ENCODE results near the gene DBX2.
"Not testable (repeated sequence)": the region's sequence is repeated elsewhere in the genome, so short reads cannot be mapped to it uniquely, and the experiment has no call there.

DBX2 gene

GRCh38 chr12:45050751-45051571, at the start of gene DBX2:
DBX2 (minus strand) TSS chr12:45051099; CDS start chr12:45050927, 172 bp downstream.
- DNase-seq = no peak

DNA sequence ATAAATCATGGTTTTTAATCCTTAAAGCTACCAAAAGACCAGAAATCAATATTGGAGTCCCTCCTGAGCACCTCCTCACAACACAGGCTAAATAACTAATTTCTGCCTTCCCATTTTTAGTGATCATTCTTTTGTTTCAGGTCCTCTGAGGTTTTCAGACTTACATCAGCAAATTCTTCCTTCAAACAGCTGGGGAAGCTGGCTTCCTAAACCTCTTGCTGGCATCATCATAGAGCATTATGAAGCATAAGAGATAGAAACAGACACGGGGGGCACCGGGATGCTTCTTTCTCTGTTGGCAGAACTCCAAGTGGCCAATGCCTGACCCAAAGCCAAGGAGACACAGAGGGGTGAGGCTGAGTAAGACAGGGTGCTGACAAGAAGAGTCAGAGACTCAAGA, 47.9 kb upstream of the DBX2 start:
- DNase-seq = no peak

- DNase-seq = not testable (repeated sequence)
These were observed 44.5 kb upstream of the DBX2 start for GRCh38 chr12:45095417-45095816.

DNA sequence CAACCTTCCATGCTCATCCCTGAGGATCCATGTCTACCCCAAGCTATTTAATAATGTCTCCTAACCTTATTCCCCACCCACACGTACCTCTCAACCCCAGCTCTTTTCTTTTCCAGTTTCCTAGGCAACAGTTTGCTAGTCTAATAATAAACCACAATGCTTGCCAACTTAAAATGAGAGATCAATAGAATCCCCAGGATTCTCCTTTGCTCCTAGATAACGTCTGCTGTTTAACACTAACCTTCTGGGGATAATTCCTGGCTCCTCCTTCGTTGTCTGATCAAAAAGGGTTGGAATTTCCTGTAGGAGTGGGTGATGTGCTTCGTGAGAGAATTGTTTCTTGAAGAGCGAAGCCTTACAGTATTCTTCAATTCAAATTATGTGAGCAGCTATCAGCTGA, 42.2 kb upstream of the DBX2 start:
- DNase-seq = no peak

- DNase-seq = no peak
These were observed 38.6 kb upstream of the DBX2 start for GRCh38 chr12:45089411-45090075.

GRCh38 chr12:45088608-45089007, 37.7 kb upstream of the DBX2 start:
- no peak for DNase-seq

DNA sequence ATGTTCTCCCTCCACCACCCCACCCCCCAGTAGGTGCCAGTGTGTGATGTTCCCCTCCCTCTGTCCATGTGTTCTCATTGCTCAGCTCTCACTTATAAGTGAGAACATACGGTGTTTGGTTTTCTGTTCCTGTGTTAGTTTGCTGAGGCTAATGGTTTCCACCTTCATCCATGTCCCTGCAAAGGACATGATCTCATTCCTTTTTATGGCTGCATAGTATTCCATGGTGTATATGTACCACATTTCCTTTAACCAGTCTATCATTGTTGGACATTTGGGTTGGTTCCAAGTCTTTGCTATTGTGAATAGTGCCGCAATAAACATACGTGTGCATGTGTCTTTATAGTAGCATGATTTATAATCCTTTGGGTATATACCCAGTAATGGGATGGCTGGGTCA, 33.3 kb upstream of the DBX2 start:
- DNase-seq = not testable (repeated sequence)

GRCh38 chr12:45077251-45077650, 26.4 kb upstream of the DBX2 start:
- DNase-seq = no peak

DNA sequence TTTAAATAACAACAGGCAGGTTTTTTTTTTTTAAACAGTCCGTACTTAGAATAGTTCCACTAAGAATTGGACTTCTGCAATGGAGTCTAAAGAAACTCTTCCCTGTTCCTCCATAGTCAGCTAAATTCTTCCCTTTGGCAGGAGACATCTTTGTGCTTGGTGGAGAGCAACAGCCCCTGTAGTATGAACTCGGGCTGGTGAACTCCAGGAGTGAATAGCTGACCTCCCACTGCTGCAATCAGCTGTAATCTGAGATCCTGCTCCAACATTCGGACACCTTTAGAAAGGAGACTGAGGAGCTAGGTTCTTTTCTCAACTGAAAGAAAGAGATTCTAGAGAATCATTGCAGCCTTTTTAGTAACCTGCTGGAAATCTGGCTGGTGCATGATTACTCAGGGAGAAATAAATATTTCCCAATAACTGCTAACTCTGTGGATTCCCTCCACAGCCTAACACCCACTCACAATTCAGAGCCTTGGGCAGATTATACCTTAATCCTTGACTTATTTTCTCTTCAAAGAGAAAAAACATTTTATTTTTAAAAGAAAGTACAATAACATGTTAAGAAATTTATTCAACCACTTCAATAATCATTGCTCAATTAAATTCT, 25.6 kb upstream of the DBX2 start:
- no peak for DNase-seq

DNA sequence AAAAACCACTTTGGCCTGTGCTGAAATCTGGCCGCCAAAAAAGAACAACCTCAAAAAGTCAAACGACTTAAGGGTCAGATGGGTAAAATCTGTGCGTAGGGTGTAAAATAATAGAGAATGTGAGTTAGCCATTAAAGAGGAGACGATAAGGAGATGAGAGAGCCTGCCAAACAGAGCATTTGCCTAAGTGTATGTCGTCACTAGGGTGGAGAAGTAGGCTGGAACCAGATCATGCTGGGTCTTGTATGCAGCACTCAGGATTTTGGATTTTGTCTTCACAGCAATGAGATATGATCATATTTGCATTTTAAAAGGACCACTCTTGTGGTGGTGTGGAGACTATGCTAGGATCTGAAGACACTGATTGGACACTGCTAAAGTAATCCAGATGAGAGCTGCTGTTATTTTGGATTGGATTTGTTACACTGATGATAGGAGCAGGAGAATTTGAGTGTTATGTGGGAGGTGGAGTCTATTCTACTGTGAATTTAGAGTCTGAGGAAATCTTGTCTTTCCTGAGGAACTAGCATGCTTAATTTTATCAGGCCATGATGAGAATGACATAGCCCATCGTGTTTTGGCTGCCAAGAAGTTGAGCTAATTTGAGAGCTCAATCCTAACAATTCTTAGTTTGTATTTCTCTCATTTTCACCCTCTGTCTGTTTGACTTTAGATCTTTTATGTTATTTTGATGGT, 24.8 kb upstream of the DBX2 start:
- DNase-seq = no peak

- no peak for DNase-seq
These were observed 14.3 kb upstream of the DBX2 start for GRCh38 chr12:45065125-45065626.

- DNase-seq = no peak
These were observed 10.1 kb upstream of the DBX2 start for GRCh38 chr12:45060976-45061375.

GRCh38 chr12:45051572-45052125, 750 bp upstream of the DBX2 start:
- DNase-seq = no peak

DNA sequence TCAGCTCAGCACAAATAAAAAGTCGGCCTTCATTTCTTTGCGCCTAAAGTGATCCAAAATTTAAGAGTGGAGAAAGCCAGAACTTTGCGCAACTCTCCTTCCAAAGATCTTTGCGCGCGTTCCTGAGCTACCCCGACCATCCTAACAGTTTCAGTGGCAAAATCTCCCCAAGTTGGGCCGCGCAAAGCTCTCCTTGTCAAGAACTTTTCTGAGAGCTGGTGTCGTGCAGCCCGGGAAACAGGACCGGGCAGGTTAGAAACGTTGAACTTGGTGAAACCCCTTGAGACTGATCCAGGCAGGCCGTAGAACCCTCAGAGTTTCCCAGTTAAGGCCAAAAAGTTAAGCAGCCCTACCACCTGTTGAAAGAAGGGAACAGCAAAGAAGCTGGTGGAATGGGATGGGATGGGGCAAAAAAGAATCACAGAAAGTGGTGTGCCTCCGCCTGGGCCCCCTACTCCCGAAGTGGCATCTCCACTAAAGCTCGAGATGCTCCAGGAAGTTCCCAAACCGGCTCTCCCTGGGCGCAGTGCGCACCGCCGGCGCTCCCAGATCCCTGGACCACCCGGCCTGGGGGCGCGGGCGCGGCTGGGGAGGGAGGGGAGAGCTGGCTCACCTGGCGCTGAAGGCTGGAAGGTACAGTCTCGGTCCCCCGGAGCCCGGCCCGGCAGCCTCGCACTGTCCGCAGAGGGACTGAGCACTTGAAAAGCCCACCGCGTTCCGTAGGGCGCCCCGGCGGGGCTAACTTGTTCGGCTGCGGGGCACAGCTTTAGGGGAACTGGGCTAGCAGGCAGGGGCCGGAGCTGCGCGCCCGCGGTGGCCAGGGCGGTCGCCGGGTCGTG, 768 bp downstream of the DBX2 start:
- no peak for DNase-seq

- DNase-seq = no peak
These were observed 8.3 kb downstream of the DBX2 start for GRCh38 chr12:45042599-45042998.

DNA sequence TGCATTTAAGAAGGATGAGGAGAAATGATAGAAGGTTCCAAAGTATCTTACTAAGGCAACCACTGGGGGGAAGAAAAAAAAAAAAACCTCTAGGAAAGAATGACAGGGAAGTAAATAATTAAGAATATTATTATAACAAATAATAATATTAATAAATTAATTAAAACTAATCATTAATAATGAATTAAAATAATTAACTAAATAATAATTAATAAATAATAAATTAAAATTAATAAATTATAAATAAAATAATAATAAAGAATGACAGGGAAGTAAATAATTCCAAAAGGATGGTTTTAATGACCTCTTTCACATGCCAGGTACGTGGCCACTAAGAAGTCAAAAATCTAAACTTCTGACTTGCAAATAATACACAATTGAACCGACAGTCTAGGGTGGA, 9.9 kb downstream of the DBX2 start:
- DNase-seq = no peak

DNA sequence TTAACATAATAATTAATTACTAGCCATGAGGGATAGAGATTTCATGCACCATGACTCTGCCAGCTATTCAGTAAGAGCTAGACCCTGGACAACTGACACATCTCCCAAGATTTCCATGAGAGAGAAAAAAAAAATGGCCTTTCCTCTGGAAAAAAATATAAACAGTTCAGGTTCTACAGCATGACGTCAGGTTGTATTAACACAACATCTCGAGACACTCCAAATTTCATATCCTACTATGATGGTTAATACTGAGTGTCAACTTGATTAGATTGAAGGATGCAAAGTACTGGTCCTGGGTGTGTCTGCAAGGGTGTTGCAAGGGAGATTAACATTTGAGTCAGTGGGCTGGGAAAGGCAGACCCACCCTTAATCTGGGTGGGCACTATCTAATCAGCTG, 11.1 kb downstream of the DBX2 start:
- DNase-seq = no peak

DNA sequence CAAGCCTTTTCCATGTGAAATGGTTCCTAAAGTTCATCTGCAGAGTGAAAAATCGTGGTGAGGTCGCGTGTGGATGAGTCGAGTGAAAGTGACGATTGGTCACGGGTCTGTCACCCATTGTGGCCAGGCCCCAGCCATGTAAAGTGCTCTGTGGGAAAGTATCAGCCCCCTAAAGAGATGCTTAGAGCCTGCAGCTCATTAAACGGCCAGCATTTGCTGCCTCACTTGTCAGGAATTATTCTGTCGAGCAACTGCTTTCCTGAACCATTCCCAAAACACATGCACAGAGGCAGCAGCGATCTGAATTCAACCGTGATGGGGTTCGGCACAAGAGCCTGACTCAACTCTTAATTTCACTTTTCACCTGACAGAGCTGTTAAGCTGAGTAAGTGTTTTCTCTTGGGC, 16.0 kb downstream of the DBX2 start:
- no peak for DNase-seq

DNA sequence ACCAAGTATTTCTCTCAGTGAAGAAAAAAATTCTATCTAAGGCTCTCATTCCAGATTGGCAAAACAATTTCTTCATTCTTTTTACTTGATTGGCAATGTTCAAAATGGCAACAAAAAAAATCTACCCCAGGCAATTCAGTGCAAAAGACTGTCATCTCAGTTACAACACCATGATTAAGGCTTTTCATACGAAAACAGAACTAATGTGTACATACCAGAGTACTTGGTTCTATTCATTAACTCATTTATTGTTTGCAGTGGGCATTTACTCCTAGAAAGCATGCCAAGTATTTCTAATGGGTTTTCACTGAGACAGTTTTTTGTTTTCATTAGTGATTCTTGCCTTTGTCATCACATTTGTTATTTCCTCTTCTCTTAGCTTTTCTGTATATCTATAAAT, 33.0 kb downstream of the DBX2 start:
- no peak for DNase-seq

- no peak for DNase-seq
These were observed 36.5 kb downstream of the DBX2 start for GRCh38 chr12:45014396-45014795.

DNA sequence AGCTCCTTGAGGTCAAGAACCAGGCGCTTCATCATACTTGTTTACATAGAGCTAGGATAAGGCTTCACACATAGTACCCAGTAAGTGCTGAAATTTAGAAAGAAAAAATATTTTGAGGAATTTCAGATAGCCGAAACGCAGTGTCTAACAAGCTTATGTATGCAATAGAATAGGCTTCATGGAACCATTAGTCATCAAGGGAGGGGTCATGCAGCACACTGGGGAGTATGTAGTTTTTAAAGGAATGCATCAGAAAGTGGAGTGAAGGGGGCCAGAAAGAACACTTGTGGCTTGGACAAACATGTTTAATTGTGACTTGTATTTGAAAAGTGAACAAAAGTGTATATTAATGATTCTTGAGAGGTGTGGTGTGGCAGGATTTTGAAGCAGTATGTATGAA, 38.1 kb downstream of the DBX2 start:
- DNase-seq = no peak

DNA sequence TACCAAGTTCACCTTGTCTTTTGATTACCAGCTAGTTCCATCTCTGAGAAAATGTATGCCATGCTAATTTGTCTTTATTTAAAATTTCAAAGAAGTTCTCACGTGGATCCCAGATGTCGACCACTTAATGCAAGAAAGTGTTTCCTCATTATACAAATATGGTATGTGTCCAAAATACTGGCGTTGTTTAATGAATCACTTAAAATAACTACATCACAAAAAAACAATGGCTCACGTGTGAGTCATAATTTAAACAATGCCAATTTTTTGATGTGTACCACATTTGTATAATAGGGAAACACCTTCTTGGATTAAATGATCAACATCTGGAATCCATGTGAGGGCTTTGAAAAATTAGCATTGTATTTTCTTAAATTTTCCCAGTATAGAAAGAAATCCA, 40.8 kb downstream of the DBX2 start:
- DNase-seq = no peak
